K562 (cell line): Measurements from ENCODE around the gene LRRC4B. TPM values are rescaled to one million over a fixed set of nuclear protein-coding genes. Genes with fewer than 3 reads are reported as not detected.

ENCODE experiments used
- ATAC-seq: fragments of 200-7000 bp; cut with Tn5 transposase; 3 replicates; pipeline ENCODE4 v1.9.1; 2020; ENCODE audit warnings: moderate library complexity
- BruUV-seq: library from RNA; stranded (reverse); fragments of 400-500 nt; replicated peaks from 2 replicates; lab custom pipeline; 2021; lab: Mats Ljungman, UMichigan
- CTCF ChIA-PET: fragments of 300-600 bp; formaldehyde crosslinking; extraction: SDS; loops from one replicate; lab custom pipeline; 2021; ENCODE audit warnings: low intra/inter-chr PET ratio; lab: Yijun Ruan, JAX
- POLR2A ChIA-PET: fragments of 300-600, 350-650 bp; sonication (Branson Sonifier 250); formaldehyde crosslinking; extraction: SDS; loops from one replicate; lab custom pipeline; 2021; ENCODE audit warnings: antibody characterized with exemption, inconsistent platforms; lab: Yijun Ruan, JAX
- DNase-seq, 4 experiments: peaks; one replicate each; pipeline versions ENCODE4 v3.0.0 to v3.0.0-alpha.2; 2011 to 2018; ENCODE audit warnings: low spot score in 3 of 4, mixed read lengths in 3 of 4; ENCODE audit errors: extremely low read depth in 1 of 4
- FAIRE-seq: peaks from 2 replicates; lab custom pipeline; 2011; peaks lifted over from hg19 to GRCh38; lab: Jason Lieb, UNC
- H2AFZ ChIP-seq: 2 replicates; pipeline ENCODE4 v1.6.0; 2011; ENCODE audit warnings: low read depth, low read length, control low read depth, inconsistent platforms
- H3K27ac ChIP-seq: fragments of 200-600 bp; 3 replicates; pipeline ENCODE4 v1.8.0; 2011; ENCODE audit warnings: low read depth, mild to moderate bottlenecking, control low read depth, inconsistent platforms, low read length, moderate library complexity, mixed read lengths; ENCODE audit errors: extremely low read depth
- H3K27me3 ChIP-seq, 2 experiments: fragments of 300-600 bp in 1 of 2; 2 replicates in 1 of 2; 3 replicates in 1 of 2; pipeline versions ENCODE4 v1.6.0 to v1.8.0; 2011; ENCODE audit warnings: inconsistent platforms in 2 of 2, low read length in 2 of 2, mild to moderate bottlenecking in 1 of 2, mixed read lengths in 1 of 2, moderate library complexity in 1 of 2; ENCODE audit not compliant: control insufficient read depth in 2 of 2, insufficient read depth in 2 of 2
- H3K36me3 ChIP-seq: fragments of 300-600 bp; 3 replicates; pipeline ENCODE4 v1.8.0; 2011; ENCODE audit warnings: mild to moderate bottlenecking, low read length, inconsistent platforms; ENCODE audit not compliant: control insufficient read depth, insufficient read depth
- H3K4me1 ChIP-seq, 2 experiments: fragments of 200-600 bp in 1 of 2; replicated peaks in 1 of 2; 2 replicates in 1 of 2; 3 replicates in 1 of 2; pipeline versions ENCODE4 v1.5.1 to v1.8.0; 2011; ENCODE audit warnings: inconsistent platforms in 2 of 2, low read length in 2 of 2, mild to moderate bottlenecking in 1 of 2, mixed read lengths in 1 of 2, moderate library complexity in 1 of 2; ENCODE audit not compliant: control insufficient read depth in 2 of 2, insufficient read depth in 2 of 2
- H3K4me2 ChIP-seq: 2 replicates; pipeline ENCODE4 v1.6.1; 2011; ENCODE audit warnings: low read length, control low read depth, inconsistent platforms, mixed read lengths; ENCODE audit not compliant: insufficient read depth
- H3K4me3 ChIP-seq: fragments of 200-600 bp; sonication (generic), shearing (Covaris generic); 2 replicates; pipeline ENCODE4 v1.5.1; 2016; ENCODE audit warnings: control low read depth, inconsistent platforms
- H3K79me2 ChIP-seq: fragments of 200-600 bp; 3 replicates; pipeline ENCODE4 v1.8.0; 2011; ENCODE audit warnings: low read length, inconsistent platforms; ENCODE audit not compliant: control insufficient read depth, insufficient read depth
- H3K9ac ChIP-seq, 2 experiments: 2 replicates each; pipeline versions ENCODE4 v1.6.0 to v1.6.1; 2011; ENCODE audit warnings: low read depth in 2 of 2, low read length in 2 of 2, control low read depth in 1 of 2, inconsistent platforms in 1 of 2, mild to moderate bottlenecking in 1 of 2, mixed read lengths in 1 of 2; ENCODE audit not compliant: insufficient read depth in 1 of 2
- H3K9me1 ChIP-seq: one replicate; pipeline ENCODE4 v1.6.0; 2011; ENCODE audit warnings: inconsistent platforms, mild to moderate bottlenecking, low read length, moderate library complexity; ENCODE audit not compliant: control insufficient read depth, insufficient read depth
- H3K9me3 ChIP-seq: replicated peaks from 2 replicates; pipeline ENCODE4 v1.5.1; 2011; ENCODE audit warnings: low read depth, low read length, inconsistent platforms; ENCODE audit not compliant: control insufficient read depth, insufficient read depth
- H4K20me1 ChIP-seq: replicated peaks from 2 replicates; pipeline ENCODE4 v1.6.1; 2011; ENCODE audit warnings: low read length, inconsistent platforms, mixed read lengths; ENCODE audit not compliant: control insufficient read depth, insufficient read depth
- BHLHE40 ChIP-seq: IDR thresholded peaks from 2 replicates; pipeline ENCODE4 v1.6.1; 2011; ENCODE audit warnings: low read length, improper control_type of control experiment
- C11orf30 ChIP-seq: fragments of 450-650 bp; IDR thresholded peaks from 2 replicates; pipeline ENCODE4 v1.6.1; 2016; ENCODE audit warnings: low read depth, mild to moderate bottlenecking
- ETS2 ChIP-seq: IDR thresholded peaks from 2 replicates; pipeline ENCODE4 v1.6.1; 2016; ENCODE audit warnings: borderline replicate concordance, missing genetic modification characterization, mild to moderate bottlenecking, moderate library complexity, missing compliant biosample characterization; ENCODE audit not compliant: poor library complexity, severe bottlenecking
- HCFC1 ChIP-seq: IDR thresholded peaks from 2 replicates; pipeline ENCODE4 v1.6.1; 2012; ENCODE audit warnings: low read depth, low read length, improper control_type of control experiment
- KAT7 ChIP-seq: sonication (generic); formaldehyde crosslinking; IDR thresholded peaks from 2 replicates; pipeline ENCODE4 v1.8.0; 2022; ENCODE audit warnings: missing genetic modification reagents, mild to moderate bottlenecking, borderline replicate concordance
- MAFG ChIP-seq: fragments of 450-650 bp; conservative IDR thresholded peaks from 2 replicates; pipeline ENCODE4 v1.6.1; 2016; ENCODE audit warnings: missing genetic modification characterization, missing compliant biosample characterization
- NFE2 ChIP-seq: IDR thresholded peaks from 2 replicates; pipeline ENCODE4 v1.6.1; 2014; ENCODE audit warnings: antibody characterized with exemption, low read depth
- NRF1 ChIP-seq, 2 experiments: fragments of 450-650 bp; IDR thresholded peaks in 1 of 2; conservative IDR thresholded peaks in 1 of 2; 2 replicates each; pipeline ENCODE4 v1.6.1; 2014; ENCODE audit warnings: mild to moderate bottlenecking in 2 of 2
- PTBP1 ChIP-seq: fragments of 200-400 bp; formaldehyde crosslinking; IDR thresholded peaks from 2 replicates; pipeline ENCODE4 v1.6.1; 2017; ENCODE audit warnings: low read depth, low read length
- RBM22 ChIP-seq: fragments of 200-400 bp; formaldehyde crosslinking; IDR thresholded peaks from 2 replicates; pipeline ENCODE4 v1.6.1; 2018; ENCODE audit warnings: low read length, low read depth; ENCODE audit not compliant: poor library complexity, severe bottlenecking
- SRF ChIP-seq, 2 experiments: fragments of 250-450, 450-650 bp in 1 of 2; sonication (Bioruptor Pico) in 1 of 2; sonication (generic) in 1 of 2; formaldehyde crosslinking; IDR thresholded peaks; 2 replicates each; pipeline versions ENCODE4 v1.5.0 to v1.5.1; 2020 to 2022; ENCODE audit warnings: mild to moderate bottlenecking in 1 of 2, missing genetic modification reagents in 1 of 2
- TAF9B ChIP-seq: fragments of 450-650 bp; IDR thresholded peaks from 2 replicates; pipeline ENCODE4 v1.6.1; 2018; ENCODE audit warnings: mild to moderate bottlenecking; ENCODE audit not compliant: partially characterized antibody
- WGBS: fragments of 100-300 bp; shearing (Covaris generic); methylation state at CpG from one replicate; pipeline ENCODE4 v1.1.6; 2016; ENCODE audit warnings: low coverage, mixed read lengths; ENCODE audit not compliant: insufficient coverage; ENCODE audit errors: missing lambda C conversion rate; 5-methylcytosine and 5-hydroxymethylcytosine counted together
- in situ Hi-C: fragments of 300-500 bp; cut with MboI; formaldehyde crosslinking; loops from 4 replicates; pipeline ENCODE4 v1.15.0; 2018; ENCODE audit warnings: inconsistent platforms, mixed read lengths
- intact Hi-C: fragments of 100-400 bp; cut with micrococcal nuclease; formaldehyde crosslinking; loops from 2 replicates; pipeline ENCODE4 v1.14.2; 2022
- polyA plus RNA-seq, 8 experiments: library from polyadenylated mRNA; depleted of rRNA in 4 of 8; stranded (reverse) in 5 of 8; unstranded in 3 of 8; fragments of >200 nt; fragmentation: Nextera tagmentation in 2 of 8; fragmentation: Illumina TruSeq in 1 of 8; extraction: Ambion mirVana in 2 of 8; extraction: Trizol in 1 of 8; gene quantifications; 2 replicates each; pipeline versions ENCODE4 v1.2.1 to v1.2.3, GENCODE V29; 2011 to 2014; ENCODE audit warnings: inconsistent platforms in 1 of 8, missing spikeins in 1 of 8
- total RNA-seq, 7 experiments: library from RNA; depleted of rRNA in 6 of 7; stranded (reverse); fragments of >200 nt in 6 of 7; fragmentation: Illumina TruSeq in 2 of 7; extraction: Trizol in 2 of 7; gene quantifications; 2 replicates each; pipeline versions ENCODE4 v1.2.1 to v1.2.3, GENCODE V29; 2011 to 2021; ENCODE audit warnings: low replicate concordance in 1 of 7
- TF ChIP-seq, protein P1 (sequence below): fragments of 450-650 bp; IDR thresholded peaks from 2 replicates; pipeline ENCODE4 v1.6.1; 2016

The LRRC4B gene
- total and polyA plus RNA-seq, 9 of the 15 experiments (the other 6 are each of a cell fraction or from before 2014, with no cell fraction given) = 0.18 to 9.6 (median 2.9) TPM; not detected in 2

DNA sequence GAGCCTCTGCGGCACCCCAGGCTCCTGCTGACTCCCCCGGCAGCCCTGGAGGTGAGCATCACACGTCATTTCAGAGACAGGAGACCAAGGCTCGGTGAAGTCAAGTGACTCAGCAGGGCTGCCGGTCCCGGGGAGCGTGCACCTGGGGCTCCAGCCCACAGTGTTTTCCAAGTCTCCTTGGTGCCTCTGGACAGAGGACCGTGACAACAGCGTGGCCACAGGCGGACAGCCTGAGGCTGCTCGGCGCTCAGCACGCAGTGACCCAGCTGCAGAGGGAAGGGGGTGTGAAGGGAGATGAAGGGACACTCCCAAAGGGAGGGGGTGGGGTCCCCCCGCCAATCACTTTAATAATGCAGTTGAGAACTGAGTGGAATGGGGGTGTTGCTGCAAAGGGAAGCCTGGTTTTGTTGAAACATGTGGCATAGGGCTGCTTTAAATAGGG, 37.0 kb downstream of the LRRC4B start:
- Histone ChIP-seq H3K9me3 (peaks cover 3% of the 10 kb centered on the region), H3K27ac (no peak overlapping the region), H4K20me1 (no peaks in the 10 kb centered on the region), H3K9me1 (peaks cover 3% of the 10 kb centered on the region), H3K4me2 (no peak overlapping the region), H3K36me3 (no peaks in the 10 kb centered on the region), H3K9ac (peak overlapping the region in 1 of 2 experiments; percentile 81; a peak in 2 of 4 replicates), H3K27me3 (peaks cover 3 to 22% of the 10 kb centered on the region in 2 experiments; a peak in 3 of 5 replicates), H2AFZ (no peak overlapping the region), H3K4me1 (peaks cover 0 to 10% of the 10 kb centered on the region in 2 experiments; a peak in 2 of 5 replicates), H3K4me3 (no peak overlapping the region), H3K79me2 (no peaks in the 10 kb centered on the region)
- peak in 2 of 4 experiments; percentile 34 to 40 for DNase-seq
- no TSS peak for BruUV-seq
- ATAC-seq = peak; percentile 53; the same call in 2 of the 3 replicates
- POLR2A ChIA-PET = no interaction called here
- in situ Hi-C loops = loop anchor here (5.0 to 10.0 kb wide), 2 partner anchors 251 to 384 kb away; partner anchors contain the start of gene KLK4
- WGBS = 9% methylated on average over 12 of the region's 14 CpGs
- intact Hi-C loops = loop anchor here (10.0 kb wide), 1 partner anchor 174 kb away; no protein-coding TSS in a partner anchor
- no peak for TF ChIP-seq PTBP1
- TF ChIP-seq TAF9B = no peak
- TF ChIP-seq MAFG (tag) = 0 out of 2 replicates have a peak, but pooled peaks have one; percentile 19
- no peak for TF ChIP-seq SRF (CRISPR knock-in tag; IDR thresholded peaks at IDR 0.05)
- peak; percentile 61 for TF ChIP-seq NFE2
- TF ChIP-seq BHLHE40 = peak; percentile 35; the same call in 1 of the 2 replicates
- TF ChIP-seq HCFC1 = no peak
- no peak for TF ChIP-seq KAT7 (CRISPR knock-in tag)
- peak; percentile 16; the same call in 1 of the 2 replicates for TF ChIP-seq C11orf30
- 0 out of 4 replicates have a peak, but pooled peaks have one; percentile 21 to 32 for TF ChIP-seq NRF1 (conservative IDR thresholded peaks at IDR 0.05 in 1 of 2, IDR thresholded peaks at IDR 0.05 in 1 of 2)
- no peak for TF ChIP-seq ETS2 (tag)
- no peak for TF ChIP-seq RBM22
- TF ChIP-seq, protein P1, sequence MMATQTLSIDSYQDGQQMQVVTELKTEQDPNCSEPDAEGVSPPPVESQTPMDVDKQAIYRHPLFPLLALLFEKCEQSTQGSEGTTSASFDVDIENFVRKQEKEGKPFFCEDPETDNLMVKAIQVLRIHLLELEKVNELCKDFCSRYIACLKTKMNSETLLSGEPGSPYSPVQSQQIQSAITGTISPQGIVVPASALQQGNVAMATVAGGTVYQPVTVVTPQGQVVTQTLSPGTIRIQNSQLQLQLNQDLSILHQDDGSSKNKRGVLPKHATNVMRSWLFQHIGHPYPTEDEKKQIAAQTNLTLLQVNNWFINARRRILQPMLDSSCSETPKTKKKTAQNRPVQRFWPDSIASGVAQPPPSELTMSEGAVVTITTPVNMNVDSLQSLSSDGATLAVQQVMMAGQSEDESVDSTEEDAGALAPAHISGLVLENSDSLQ = peak; percentile 38; the same call in 1 of the 2 replicates
- peak; percentile 35 for FAIRE-seq
- CTCF ChIA-PET = no interaction called here
